HFF-Myc (cell line): Measurements from ENCODE around the gene CALHM5.

ENCODE experiments used
- DNase-seq: peaks from one replicate; pipeline ENCODE4 v3.0.0-alpha.2; 2011; ENCODE audit warnings: low read depth; ENCODE audit errors: extremely low read depth
- H3K4me3 ChIP-seq: replicated peaks from 2 replicates; pipeline ENCODE4 v1.5.1; 2011; ENCODE audit warnings: low read depth, mild to moderate bottlenecking, control low read depth, low read length
- TF ChIP-seq, protein P1 (sequence below): IDR thresholded peaks from 2 replicates; pipeline ENCODE4 v1.5.1; 2012; ENCODE audit warnings: mild to moderate bottlenecking, low read depth, low read length, control low read depth; ENCODE audit errors: missing control alignments

CALHM5 gene

DNA sequence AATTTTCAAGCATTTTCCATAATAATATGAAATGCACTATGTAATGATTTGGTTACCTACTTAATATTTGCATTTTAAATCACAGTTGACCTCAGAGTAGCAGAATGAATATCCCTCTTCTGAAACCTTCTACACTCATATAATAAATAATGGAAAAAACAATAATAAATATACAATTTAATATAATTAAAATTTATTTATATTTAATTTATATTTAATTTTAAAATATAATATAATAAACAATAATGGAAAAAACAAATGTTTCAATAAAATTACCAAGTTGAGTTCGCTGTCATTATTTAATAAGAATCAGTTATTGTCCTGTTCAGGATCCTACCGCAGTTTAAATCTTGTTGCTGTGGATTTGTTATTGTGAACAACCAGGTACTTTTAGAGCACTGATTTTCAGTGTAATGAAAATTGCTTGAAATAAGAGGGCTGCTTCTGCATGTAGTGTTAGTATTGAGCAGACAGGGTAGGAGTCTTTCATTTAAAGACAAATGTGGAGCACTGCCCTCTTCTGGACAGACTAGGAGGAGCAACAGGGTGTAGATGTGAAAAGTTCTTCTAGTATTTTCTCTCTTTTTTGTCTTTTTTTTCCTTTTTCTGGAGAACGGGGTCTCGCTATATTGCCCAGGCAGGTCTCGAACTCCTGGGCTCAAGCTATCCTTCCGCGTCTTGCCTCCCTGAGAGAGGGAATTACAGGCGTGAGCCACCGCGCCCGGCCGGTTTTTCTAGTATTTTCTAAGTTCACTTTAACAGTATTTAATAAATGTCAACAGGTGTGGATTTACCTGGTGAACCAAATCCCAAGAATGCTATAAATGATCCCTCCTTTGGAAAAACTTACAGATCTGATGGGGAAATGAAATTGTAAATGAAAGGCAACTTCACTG, 20.5 kb downstream of the CALHM5 start:
- TF ChIP-seq, protein P1, sequence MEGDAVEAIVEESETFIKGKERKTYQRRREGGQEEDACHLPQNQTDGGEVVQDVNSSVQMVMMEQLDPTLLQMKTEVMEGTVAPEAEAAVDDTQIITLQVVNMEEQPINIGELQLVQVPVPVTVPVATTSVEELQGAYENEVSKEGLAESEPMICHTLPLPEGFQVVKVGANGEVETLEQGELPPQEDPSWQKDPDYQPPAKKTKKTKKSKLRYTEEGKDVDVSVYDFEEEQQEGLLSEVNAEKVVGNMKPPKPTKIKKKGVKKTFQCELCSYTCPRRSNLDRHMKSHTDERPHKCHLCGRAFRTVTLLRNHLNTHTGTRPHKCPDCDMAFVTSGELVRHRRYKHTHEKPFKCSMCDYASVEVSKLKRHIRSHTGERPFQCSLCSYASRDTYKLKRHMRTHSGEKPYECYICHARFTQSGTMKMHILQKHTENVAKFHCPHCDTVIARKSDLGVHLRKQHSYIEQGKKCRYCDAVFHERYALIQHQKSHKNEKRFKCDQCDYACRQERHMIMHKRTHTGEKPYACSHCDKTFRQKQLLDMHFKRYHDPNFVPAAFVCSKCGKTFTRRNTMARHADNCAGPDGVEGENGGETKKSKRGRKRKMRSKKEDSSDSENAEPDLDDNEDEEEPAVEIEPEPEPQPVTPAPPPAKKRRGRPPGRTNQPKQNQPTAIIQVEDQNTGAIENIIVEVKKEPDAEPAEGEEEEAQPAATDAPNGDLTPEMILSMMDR = peak; percentile 62

DNA sequence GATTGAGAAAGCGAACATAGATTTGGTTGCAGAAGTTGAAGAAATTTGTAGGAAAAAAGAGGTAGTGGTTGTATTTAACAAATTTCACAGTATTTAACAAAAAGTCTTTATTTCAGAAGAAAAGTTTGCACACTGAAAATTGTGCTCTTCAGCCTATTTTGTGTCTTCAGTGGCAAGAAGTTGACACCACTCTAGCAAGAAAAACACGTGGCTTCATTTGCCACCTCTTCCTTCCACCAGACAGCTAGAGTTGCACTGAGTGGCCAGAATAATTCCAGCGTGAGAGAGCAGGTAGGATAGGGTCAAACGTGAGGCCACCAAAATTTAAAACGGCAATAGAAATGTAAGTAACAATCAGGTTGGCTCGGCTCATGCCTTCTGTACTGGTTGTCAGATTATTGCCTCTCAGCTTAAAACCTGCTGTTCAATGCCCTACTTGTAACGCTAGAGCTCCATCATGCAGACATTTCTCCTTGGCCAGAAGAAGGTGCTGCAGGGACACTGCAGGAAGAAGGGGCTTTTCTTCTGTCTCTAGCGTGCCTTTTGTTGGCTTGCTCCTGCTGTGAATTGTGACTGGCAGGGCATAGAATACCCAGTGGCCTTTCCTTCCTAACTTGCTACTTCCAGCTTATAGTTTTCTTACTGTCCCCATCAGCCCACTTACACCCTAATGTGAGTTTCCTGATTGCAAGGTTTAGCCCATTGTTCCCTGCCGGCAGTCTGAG, 22.0 kb downstream of the CALHM5 start:
- TF ChIP-seq, protein P1 = no peak
- H3K4me3 ChIP-seq = no peak overlapping the region
- no peak for DNase-seq

More for the DNA sequence above, 20.5 kb downstream of the CALHM5 start:
- H3K4me3 ChIP-seq = no peak overlapping the region
- DNase-seq = no peak

DNA sequence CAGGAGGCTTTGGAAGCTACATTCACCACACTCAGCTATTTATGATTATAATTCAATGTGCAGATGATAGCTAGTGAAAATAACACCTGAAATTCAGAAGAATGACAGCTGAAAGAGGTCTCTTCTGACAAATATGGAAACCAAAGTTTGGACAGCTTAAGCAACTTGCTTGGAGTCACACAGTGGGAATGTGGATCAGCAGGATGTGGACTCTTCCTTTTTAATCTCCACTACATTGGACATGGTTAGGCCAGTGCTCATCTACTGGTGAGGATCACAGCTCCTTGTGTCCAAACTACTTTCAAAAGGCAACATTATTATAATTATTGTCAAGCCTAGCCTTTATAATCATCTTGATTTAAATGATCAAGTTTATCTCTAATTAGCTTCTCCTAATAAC, 23.7 kb downstream of the CALHM5 start:
- DNase-seq = no peak
- TF ChIP-seq, protein P1 = no peak
- no peak overlapping the region for H3K4me3 ChIP-seq

DNA sequence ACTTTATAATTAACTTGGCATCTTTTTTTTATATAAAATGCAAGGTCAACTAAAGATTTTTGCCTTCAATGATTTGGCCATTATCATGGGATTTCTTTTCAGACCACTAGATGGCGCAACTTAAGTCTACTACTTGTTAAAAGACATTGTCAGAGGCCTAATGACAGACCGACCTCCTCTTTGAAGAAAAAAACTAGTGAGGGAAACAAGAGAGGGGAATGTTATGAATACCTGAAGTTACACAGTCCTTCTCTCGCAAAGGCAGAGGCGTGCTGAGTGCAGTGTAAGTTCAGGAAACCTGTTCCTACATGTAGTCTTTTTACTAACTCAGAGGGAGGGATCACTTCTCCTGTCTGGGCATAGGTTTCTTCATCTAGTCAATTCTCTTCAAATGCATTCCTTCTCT, 24.8 kb downstream of the CALHM5 start:
- H3K4me3 ChIP-seq = no peak overlapping the region
- DNase-seq = no peak
- TF ChIP-seq, protein P1 = peak; percentile 54

DNA sequence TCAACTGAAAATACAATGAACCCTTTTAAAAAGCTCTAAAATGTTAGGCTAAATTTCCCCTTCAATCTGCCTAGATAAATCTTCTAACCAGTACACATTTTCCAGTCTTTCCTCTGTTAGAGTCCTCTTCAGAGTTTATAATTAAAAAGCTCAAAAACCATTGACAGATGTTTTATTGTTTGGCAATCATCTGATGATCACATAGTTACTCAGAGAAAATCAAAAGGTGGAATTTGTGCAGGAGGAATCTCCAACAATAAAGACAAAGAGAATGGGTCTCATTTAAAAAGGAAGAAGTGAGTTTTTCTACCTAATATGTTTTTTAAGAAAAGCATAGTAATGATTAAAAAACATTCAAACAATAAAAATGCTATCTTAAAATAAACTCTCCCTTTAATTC, 31.0 kb downstream of the CALHM5 start:
- no peak overlapping the region for H3K4me3 ChIP-seq
- no peak for DNase-seq
- TF ChIP-seq, protein P1 = no peak

DNA sequence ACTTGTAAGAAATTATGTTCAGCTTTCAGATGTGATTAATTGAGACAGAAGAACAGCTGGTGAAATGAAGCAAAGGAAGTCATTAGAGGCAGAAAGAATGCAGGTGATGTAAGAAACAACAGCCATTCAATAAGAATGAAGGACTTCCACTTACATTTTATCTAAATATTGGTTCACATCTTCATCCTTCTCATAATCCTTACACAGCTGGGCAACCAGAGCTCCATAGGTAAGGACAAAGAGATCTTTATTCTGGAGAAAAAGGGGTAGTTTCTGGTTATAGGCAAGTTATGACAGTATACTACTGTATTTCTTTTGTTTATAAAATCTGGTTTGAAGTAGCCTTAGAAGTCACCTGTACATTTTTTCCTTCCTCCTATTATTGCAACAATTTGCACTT, 31.7 kb downstream of the CALHM5 start:
- H3K4me3 ChIP-seq = no peak overlapping the region
- TF ChIP-seq, protein P1 = no peak
- no peak for DNase-seq
